Prostate gland (tissue), 2 donors: ENCODE data around the gene ANKMY2. TPM values are rescaled to one million over a fixed set of nuclear protein-coding genes. Genes with fewer than 3 reads are reported as not detected.

Source experiments
- DNase-seq: peaks from one replicate; pipeline ENCODE4 v3.0.0-alpha.2; 2019; ENCODE audit warnings: low spot score
- H3K27ac ChIP-seq, 2 donors: fragments of 200-600 bp; sonication (generic); 2 replicates each; pipeline ENCODE4 v1.5.1; 2017 to 2019
- H3K27me3 ChIP-seq: fragments of 200-600 bp; sonication (generic); replicated peaks from 2 replicates; pipeline ENCODE4 v1.5.1; 2019; ENCODE audit not compliant: insufficient read depth
- H3K36me3 ChIP-seq, 2 donors: fragments of 200-600 bp; sonication (generic); 1 replicate in 1 of 2; 2 replicates in 1 of 2; pipeline versions ENCODE4 v1.5.1 to v1.8.1; 2017 to 2019
- H3K4me1 ChIP-seq: fragments of 200-600 bp; sonication (generic); replicated peaks from 2 replicates; pipeline ENCODE4 v1.5.1; 2019
- H3K4me3 ChIP-seq, 2 donors: fragments of 200-600 bp; sonication (generic); 2 replicates each; pipeline ENCODE4 v1.5.1; 2017 to 2019
- H3K9me3 ChIP-seq: fragments of 200-600 bp; sonication (generic); 2 replicates; pipeline ENCODE4 v1.5.1; 2017
- POLR2A ChIP-seq: fragments of 450-650 bp; IDR thresholded peaks from one replicate; pipeline ENCODE4 v1.6.1; 2016; ENCODE audit warnings: antibody characterized with exemption, mild to moderate bottlenecking
- POLR2AphosphoS5 ChIP-seq: sonication (generic); formaldehyde crosslinking; IDR thresholded peaks from one replicate; pipeline ENCODE4 v1.6.1; 2017; ENCODE audit warnings: antibody characterized with exemption
- WGBS: methylation state at CpG from one replicate; pipeline ENCODE4 v1.1.5; 2018; 5-methylcytosine and 5-hydroxymethylcytosine counted together
- intact Hi-C: fragments of 100-400 bp; cut with DNase I; formaldehyde crosslinking; loops from one replicate; pipeline ENCODE4 v1.14.2; 2022
- total RNA-seq, 2 donors: library from RNA; depleted of rRNA; stranded (reverse); fragments of >200 nt; gene quantifications; one replicate each; pipeline ENCODE4 v1.1.0, GENCODE V29; 2016
- TF ChIP-seq, protein P1 (sequence below), 4 experiments: fragments of 200-600 bp in 2 of 4; fragments of 450-650 bp in 2 of 4; sonication (generic) in 2 of 4; IDR thresholded peaks; 1 replicate in 3 of 4; 2 replicates in 1 of 4; pipeline ENCODE4 v1.5.1; 2016 to 2019; ENCODE audit warnings: antibody characterized with exemption in 4 of 4, mild to moderate bottlenecking in 2 of 4, moderate library complexity in 2 of 4

The ANKMY2 gene
- total RNA-seq, 2 donors from 2014 or later, result 15.5 to 16.4 TPM

DNA sequence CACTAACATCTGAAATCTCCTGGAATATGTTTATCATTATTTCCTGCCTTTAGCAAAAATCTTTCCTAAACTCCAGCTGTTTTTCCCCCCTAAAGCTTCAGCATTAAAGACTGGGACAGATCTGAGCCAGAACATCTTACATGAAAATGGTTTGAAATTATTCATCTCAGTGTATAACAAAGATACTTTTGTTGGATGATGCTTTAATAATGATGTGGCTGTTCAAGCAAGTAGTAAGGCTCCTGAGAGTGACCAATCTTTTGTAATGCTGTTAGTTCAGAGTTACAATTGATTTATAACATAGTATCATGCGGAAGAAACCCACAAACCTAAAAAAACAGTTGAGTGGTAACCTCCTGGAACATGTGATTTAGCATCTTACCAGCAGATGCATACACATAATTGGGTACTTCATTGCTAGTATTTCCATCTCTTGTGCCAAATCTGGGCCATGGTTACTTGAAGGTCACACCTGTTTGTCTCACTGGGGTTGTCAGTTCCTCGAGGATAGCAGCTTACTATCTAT is 1.9 kb upstream of the ANKMY2 start:
- H3K4me1 ChIP-seq, result peaks cover 7% of the 10 kb centered on the region
- no peak for TF ChIP-seq POLR2AphosphoS5
- TF ChIP-seq, protein P1, sequence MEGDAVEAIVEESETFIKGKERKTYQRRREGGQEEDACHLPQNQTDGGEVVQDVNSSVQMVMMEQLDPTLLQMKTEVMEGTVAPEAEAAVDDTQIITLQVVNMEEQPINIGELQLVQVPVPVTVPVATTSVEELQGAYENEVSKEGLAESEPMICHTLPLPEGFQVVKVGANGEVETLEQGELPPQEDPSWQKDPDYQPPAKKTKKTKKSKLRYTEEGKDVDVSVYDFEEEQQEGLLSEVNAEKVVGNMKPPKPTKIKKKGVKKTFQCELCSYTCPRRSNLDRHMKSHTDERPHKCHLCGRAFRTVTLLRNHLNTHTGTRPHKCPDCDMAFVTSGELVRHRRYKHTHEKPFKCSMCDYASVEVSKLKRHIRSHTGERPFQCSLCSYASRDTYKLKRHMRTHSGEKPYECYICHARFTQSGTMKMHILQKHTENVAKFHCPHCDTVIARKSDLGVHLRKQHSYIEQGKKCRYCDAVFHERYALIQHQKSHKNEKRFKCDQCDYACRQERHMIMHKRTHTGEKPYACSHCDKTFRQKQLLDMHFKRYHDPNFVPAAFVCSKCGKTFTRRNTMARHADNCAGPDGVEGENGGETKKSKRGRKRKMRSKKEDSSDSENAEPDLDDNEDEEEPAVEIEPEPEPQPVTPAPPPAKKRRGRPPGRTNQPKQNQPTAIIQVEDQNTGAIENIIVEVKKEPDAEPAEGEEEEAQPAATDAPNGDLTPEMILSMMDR (IDR thresholded peaks at IDR 0.05), result no peak
- TF ChIP-seq POLR2A, result no peak
- WGBS, result 64% methylated on average over 2 of the region's 2 CpGs
- no peak overlapping the region for H3K27ac ChIP-seq
- intact Hi-C loops, result loop anchor here (2.0 to 5.0 kb wide), 2 partner anchors 95 to 225 kb away; partner anchors contain the start of gene CRPPA
- no peaks in the 10 kb centered on the region for H3K27me3 ChIP-seq
- no peaks in the 10 kb centered on the region for H3K36me3 ChIP-seq
- no peak overlapping the region for H3K4me3 ChIP-seq
- no peaks in the 10 kb centered on the region for H3K9me3 ChIP-seq
- no peak for DNase-seq

DNA sequence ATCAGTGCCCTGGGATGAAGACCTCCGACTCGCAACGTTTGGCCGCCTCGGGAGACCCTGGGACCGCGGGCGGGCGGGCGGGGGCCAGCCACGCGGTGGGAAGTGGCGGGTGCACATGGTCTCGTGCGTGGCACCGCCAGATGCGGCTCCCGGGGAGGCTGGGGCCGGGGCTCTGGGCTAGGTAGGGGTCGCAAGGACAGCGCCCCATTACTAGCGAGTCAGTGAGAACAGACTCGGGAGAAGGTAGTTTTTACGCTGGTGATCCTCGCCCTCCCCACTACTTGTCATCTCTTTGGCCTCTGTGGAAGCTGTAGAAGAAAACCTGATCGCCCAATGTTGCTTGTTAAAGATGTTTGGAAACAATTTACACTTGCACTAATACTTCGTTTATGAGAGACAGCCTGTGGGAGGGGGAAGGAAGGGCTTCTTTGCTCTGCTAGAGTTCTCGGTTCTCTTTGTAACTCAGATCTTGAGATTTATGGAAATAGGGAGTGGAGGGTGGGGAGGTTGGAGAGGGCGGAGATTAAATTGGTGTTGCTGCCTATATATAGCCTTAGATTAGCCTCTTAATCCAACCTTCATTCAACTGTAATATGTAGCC is 1.0 kb upstream of the ANKMY2 start:
- no peaks in the 10 kb centered on the region for H3K27me3 ChIP-seq
- peak overlapping the region; percentile 77 to 94 for H3K4me3 ChIP-seq
- H3K27ac ChIP-seq, result peak overlapping the region; percentile 89 to 93
- under 1% methylated on average over 14 of the region's 29 CpGs for WGBS
- H3K4me1 ChIP-seq, result peaks cover 7% of the 10 kb centered on the region
- intact Hi-C loops, result loop anchor here (2.0 to 5.0 kb wide), 2 partner anchors 96 to 224 kb away; partner anchors contain the start of gene CRPPA
- no peak for TF ChIP-seq POLR2AphosphoS5
- no peak for TF ChIP-seq POLR2A
- TF ChIP-seq, protein P1 (IDR thresholded peaks at IDR 0.05), result no peak
- H3K9me3 ChIP-seq, result no peaks in the 10 kb centered on the region
- no peaks in the 10 kb centered on the region for H3K36me3 ChIP-seq
- DNase-seq, result no peak

DNA sequence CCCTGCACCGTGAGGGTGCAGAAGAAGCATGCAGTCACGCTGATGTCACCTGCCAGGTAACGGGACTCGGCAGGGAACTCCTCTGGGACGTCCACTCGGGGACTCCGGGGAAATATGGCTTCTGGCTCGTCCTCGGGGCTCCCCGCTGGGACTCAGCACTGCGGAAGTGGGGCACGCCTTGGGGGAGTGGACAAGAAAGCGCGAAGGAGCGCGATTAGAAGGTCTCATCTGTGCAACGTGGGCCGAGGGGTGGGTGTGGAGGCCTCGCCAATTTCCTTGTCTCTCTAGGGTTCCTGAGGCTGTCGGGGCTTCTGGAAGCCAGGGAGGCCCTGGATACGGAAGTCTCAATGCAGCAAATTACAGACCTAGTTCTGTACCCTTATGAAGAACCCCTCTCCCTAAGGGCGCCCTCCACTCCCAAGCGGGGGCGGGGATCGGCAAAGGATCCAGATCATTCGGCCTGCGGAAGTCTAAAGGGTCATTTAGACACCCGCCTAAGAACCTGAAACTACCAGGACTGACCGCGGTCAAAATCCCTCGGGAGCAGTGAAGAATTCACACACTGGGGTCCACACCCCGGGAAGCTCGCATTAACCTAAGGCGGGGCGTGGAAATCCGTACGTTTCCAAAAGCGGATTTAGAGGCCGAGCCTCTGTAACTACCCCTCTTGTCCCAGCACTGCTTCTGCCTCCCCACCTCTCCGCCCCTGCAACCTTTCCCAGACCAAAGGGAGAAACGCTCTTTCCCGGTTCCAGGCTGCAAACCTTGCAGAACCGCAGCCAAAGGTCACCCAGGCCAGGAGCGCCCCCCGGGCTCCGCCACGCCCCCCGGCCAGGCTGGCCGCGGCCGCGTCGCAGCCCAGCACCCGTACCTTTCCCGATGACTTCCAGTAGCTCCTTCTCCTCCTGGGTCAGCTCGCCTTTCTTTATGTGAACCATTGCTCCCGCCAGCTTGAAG is 640 bp downstream of the ANKMY2 start:
- WGBS, result under 1% methylated on average over 57 of the region's 57 CpGs
- H3K27ac ChIP-seq, result peak overlapping the region; percentile 89 to 93
- peaks cover 7% of the 10 kb centered on the region for H3K4me1 ChIP-seq
- H3K27me3 ChIP-seq, result no peaks in the 10 kb centered on the region
- intact Hi-C loops, result loop anchor here (5.0 kb wide), 1 partner anchor 223 kb away; the partner anchor contains the start of gene CRPPA
- TF ChIP-seq, protein P1 (IDR thresholded peaks at IDR 0.05), result no peak
- TF ChIP-seq POLR2AphosphoS5, result no peak
- no peak for TF ChIP-seq POLR2A
- H3K4me3 ChIP-seq, result peak overlapping the region; percentile 77 to 94
- H3K9me3 ChIP-seq, result no peaks in the 10 kb centered on the region
- H3K36me3 ChIP-seq, result no peaks in the 10 kb centered on the region
- DNase-seq, result peak; percentile 38

DNA sequence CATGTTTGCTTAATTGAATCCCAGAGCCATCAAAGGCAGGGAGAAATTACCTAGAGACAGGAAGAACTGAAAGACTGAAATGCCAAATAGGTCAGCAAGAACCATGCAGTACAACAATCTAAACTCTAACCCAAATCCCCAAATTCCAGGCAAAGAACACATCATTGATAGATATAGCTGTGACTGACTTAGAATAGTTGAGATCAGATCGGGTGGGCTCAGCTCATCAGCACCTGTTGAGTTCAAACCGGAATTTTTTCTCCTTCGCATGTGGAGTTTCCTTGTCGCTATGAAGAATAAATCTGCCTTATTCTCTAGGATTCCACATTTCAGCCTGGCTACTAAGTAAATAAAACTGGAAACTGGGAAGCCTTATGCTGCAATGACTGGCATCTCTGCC is 1.4 kb downstream of the ANKMY2 start:
- H3K4me1 ChIP-seq, result peaks cover 7% of the 10 kb centered on the region
- TF ChIP-seq, protein P1 (IDR thresholded peaks at IDR 0.05), result no peak
- TF ChIP-seq POLR2A (no peak), POLR2AphosphoS5 (no peak)
- no peak for DNase-seq
- intact Hi-C loops, result no loop called here
- peak overlapping the region; percentile 89 to 93 for H3K27ac ChIP-seq
- H3K36me3 ChIP-seq, result no peaks in the 10 kb centered on the region
- no peaks in the 10 kb centered on the region for H3K9me3 ChIP-seq
- no peaks in the 10 kb centered on the region for H3K27me3 ChIP-seq
- H3K4me3 ChIP-seq, result peak overlapping the region; percentile 77 to 94
- WGBS, result 46% methylated on average over 4 of the region's 4 CpGs
